Astrocyte of the cerebellum (primary cell): Measurements from ENCODE around the gene LFNG.

ENCODE experiments used
- DNase-seq: peaks from one replicate; pipeline ENCODE4 v3.0.0-alpha.2; 2011; ENCODE audit warnings: low read depth
- H3K4me3 ChIP-seq: 2 replicates; pipeline ENCODE4 v1.5.1; 2011; ENCODE audit warnings: mild to moderate bottlenecking, low read depth, low read length, moderate library complexity
- in situ Hi-C: cut with HindIII; loops from 2 replicates; pipeline ENCODE4 v1.10.0; 2017; ENCODE audit warnings: low sequenced_read_pairs
- TF ChIP-seq, protein P1 (sequence below): IDR thresholded peaks from 2 replicates; pipeline ENCODE4 v1.5.1; 2012; ENCODE audit warnings: low read length, low read depth, moderate library complexity, mild to moderate bottlenecking; ENCODE audit errors: missing control alignments

LFNG gene

DNA sequence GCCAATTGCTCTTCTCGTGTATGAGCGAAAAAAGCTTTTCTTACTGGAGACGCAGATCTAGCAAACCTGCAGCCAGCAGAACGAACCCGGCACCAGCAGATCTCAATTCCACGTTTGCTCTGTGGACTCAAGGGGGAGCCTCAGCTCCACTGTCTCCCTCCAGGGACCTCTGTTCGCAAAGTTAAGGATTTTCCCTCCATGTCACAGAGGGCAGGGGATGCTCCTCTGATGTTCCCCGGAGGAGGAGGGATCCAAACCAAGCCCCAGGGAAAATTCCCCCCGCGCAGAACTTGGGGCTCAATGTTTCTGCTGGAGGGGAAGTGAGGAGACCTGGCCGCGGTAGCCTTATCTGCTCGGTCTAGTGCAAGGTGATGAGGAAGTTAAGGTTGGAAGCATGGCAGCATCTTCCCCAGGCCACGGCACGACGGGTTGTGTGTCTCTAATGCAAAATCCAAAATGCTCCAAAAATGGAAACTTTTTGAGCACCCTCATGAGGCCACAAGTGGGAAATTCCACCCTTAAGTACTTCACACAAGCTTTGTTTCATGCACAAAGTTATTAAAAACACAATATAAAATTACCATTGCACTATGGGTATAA lies 48.2 kb downstream of the LFNG start:
- in situ Hi-C loops = loop anchor here (5.0 kb wide), 2 partner anchors 45 to 85 kb away; no protein-coding TSS in a partner anchor
- TF ChIP-seq, protein P1, sequence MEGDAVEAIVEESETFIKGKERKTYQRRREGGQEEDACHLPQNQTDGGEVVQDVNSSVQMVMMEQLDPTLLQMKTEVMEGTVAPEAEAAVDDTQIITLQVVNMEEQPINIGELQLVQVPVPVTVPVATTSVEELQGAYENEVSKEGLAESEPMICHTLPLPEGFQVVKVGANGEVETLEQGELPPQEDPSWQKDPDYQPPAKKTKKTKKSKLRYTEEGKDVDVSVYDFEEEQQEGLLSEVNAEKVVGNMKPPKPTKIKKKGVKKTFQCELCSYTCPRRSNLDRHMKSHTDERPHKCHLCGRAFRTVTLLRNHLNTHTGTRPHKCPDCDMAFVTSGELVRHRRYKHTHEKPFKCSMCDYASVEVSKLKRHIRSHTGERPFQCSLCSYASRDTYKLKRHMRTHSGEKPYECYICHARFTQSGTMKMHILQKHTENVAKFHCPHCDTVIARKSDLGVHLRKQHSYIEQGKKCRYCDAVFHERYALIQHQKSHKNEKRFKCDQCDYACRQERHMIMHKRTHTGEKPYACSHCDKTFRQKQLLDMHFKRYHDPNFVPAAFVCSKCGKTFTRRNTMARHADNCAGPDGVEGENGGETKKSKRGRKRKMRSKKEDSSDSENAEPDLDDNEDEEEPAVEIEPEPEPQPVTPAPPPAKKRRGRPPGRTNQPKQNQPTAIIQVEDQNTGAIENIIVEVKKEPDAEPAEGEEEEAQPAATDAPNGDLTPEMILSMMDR = peak; percentile 78
- DNase-seq = peak; percentile 33
- H3K4me3 ChIP-seq = no peak overlapping the region

DNA sequence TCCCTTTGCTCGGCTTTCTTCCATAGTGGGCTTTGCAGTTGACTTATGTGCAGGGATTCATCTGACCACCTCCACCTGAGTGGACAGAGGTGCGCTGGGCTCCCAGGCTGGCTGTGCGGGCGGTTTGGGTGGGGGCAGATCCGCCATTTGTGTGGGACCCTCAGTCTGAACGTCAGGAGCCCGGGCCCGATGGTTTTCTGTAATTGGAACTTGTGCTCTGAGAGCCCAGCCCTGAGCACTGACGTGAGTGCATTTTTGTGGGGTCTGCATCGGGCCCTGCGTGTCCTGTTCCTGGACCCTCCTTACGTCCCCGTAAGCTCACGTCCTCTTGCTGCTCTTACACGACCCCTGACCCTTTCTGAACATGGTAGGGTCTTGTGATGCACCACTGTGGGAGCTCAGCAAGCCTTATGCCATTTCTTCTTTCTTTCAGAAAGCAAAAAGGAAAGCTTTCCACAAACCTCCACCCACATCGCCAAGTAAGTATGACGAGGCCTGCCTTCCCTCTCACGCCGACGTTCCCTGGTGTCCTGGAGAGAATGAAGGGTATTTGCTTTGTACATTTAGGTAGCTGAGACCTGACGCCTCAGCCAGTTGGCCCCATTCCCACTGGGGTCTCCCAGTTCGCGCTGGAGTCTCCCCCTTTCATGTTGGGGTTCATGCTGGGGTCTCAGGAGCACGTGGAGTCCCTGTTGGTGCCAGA lies 49.1 kb downstream of the LFNG start:
- in situ Hi-C loops = loop anchor here (5.0 kb wide), 2 partner anchors 44 to 86 kb away; no protein-coding TSS in a partner anchor
- TF ChIP-seq, protein P1 = no peak
- DNase-seq = no peak
- H3K4me3 ChIP-seq = no peak overlapping the region

DNA sequence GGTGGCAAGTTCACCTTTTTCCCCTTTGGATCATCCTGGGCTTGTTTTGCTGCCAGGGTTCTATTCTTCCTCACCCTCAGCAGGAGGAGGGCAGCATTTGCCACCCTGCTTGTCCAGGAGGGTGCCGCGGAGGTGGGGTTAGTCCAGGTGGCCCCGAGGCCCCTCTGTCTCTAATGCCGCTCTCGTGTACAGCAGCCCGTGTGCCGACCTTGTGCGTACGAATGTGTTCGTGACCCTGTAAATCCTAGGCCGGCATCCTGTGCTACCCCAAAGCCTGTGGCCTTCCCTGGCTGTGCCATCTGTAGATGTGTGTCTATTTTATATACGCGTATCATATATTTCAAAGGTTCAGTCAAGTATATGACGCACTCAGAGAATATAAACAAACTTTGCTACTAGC lies 49.8 kb downstream of the LFNG start:
- H3K4me3 ChIP-seq = no peak overlapping the region
- DNase-seq = no peak
- TF ChIP-seq, protein P1 = no peak
- in situ Hi-C loops = loop anchor here (5.0 kb wide), 2 partner anchors 43 to 87 kb away; no protein-coding TSS in a partner anchor

DNA sequence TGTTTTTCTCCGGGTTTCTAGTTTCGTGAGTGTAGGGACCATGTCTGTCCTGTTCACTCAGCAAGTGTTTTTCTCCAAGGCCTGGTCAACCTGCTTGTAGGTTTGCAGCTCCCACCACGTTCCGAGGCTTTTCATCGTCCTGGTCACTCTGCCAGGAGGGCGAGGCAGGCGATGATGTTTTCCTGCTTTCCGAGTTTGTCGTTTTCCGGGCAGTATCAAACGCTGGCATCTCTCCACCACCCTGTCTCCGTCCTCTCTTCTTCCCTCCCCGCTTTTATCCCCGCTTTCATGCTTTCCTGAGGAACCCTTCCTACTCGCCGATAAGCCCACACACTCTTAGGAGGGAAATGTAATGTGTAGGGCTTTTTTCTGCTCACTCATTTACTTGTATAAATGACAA lies 50.4 kb downstream of the LFNG start:
- TF ChIP-seq, protein P1 = no peak
- no peak overlapping the region for H3K4me3 ChIP-seq
- no peak for DNase-seq
- in situ Hi-C loops = no loop called here

GRCh38 chr7:2571409-2571808 lies 51.8 kb downstream of the LFNG start:
- TF ChIP-seq, protein P1 = no peak
- DNase-seq = no peak
- in situ Hi-C loops = no loop called here
- H3K4me3 ChIP-seq = no peak overlapping the region

- TF ChIP-seq, protein P1 = no peak
- H3K4me3 ChIP-seq = no peak overlapping the region
- no peak for DNase-seq
- in situ Hi-C loops = no loop called here
These were observed 52.7 kb downstream of the LFNG start for GRCh38 chr7:2572101-2572842.
